Loucy (cell line): ENCODE results near the gene ULBP2.
"Not testable (repeated sequence)": the region's sequence is repeated elsewhere in the genome, so short reads cannot be mapped to it uniquely, and the experiment has no call there.

Source experiments
- H2AFZ ChIP-seq: fragments of 200-600 bp; sonication (generic); 2 replicates; pipeline ENCODE4 v1.6.0; 2016; ENCODE audit warnings: antibody characterized with exemption, mild to moderate bottlenecking, low read length, moderate library complexity
- H3F3A ChIP-seq: fragments of 200-600 bp; 2 replicates; pipeline ENCODE4 v1.6.0; 2016; ENCODE audit warnings: antibody characterized with exemption, low read depth, mild to moderate bottlenecking
- H3K27me3 ChIP-seq: fragments of 200-600 bp; sonication (generic); 2 replicates; pipeline ENCODE4 v1.6.1; 2014; ENCODE audit warnings: low read length, mild to moderate bottlenecking; ENCODE audit not compliant: insufficient read depth, poor library complexity, severe bottlenecking
- H3K36me3 ChIP-seq: fragments of 200-600 bp; sonication (generic); 2 replicates; pipeline ENCODE4 v1.6.1; 2016; ENCODE audit warnings: low read length; ENCODE audit not compliant: insufficient read depth
- H3K4me1 ChIP-seq: fragments of 200-600 bp; sonication (generic); 2 replicates; pipeline ENCODE4 v1.5.1; 2014; ENCODE audit warnings: low read length, mild to moderate bottlenecking; ENCODE audit not compliant: insufficient read depth, poor library complexity, severe bottlenecking
- H3K4me2 ChIP-seq: fragments of 200-600 bp; sonication (generic); 2 replicates; pipeline ENCODE4 v1.6.0; 2014; ENCODE audit warnings: antibody characterized with exemption, low read length, low read depth, mild to moderate bottlenecking; ENCODE audit not compliant: poor library complexity, severe bottlenecking
- H3K4me3 ChIP-seq: fragments of 200-600 bp; sonication (generic); 2 replicates; pipeline ENCODE4 v1.5.1; 2014; ENCODE audit warnings: low read length, mild to moderate bottlenecking, mixed read lengths; ENCODE audit not compliant: poor library complexity, severe bottlenecking
- H3K79me2 ChIP-seq: fragments of 200-600 bp; sonication (generic); 2 replicates; pipeline ENCODE4 v1.6.1; 2014; ENCODE audit warnings: low read length; ENCODE audit not compliant: insufficient read depth
- H3K9ac ChIP-seq: fragments of 200-600 bp; sonication (generic); 2 replicates; pipeline ENCODE4 v1.6.0; 2014; ENCODE audit warnings: mild to moderate bottlenecking, low read depth, low read length, moderate library complexity; ENCODE audit not compliant: poor library complexity, severe bottlenecking
- H3K9me2 ChIP-seq: fragments of 200-600 bp; sonication (generic); replicated peaks from 2 replicates; pipeline ENCODE4 v1.6.1; 2016; ENCODE audit warnings: low read depth, low read length, mixed read lengths
- H3K9me3 ChIP-seq: fragments of 200-600 bp; sonication (generic); 2 replicates; pipeline ENCODE4 v1.6.1; 2014; ENCODE audit warnings: mild to moderate bottlenecking, antibody characterized with exemption, low read length, low read depth; ENCODE audit not compliant: insufficient read depth
- H4K20me1 ChIP-seq: fragments of 200-600 bp; sonication (generic); 2 replicates; pipeline ENCODE4 v1.6.0; 2014; ENCODE audit warnings: antibody characterized with exemption, low read length, mild to moderate bottlenecking; ENCODE audit not compliant: insufficient read depth, poor library complexity, severe bottlenecking
- CTCF ChIP-seq: fragments of 200-600 bp; sonication (generic); conservative IDR thresholded peaks from 2 replicates; pipeline ENCODE4 v1.5.1; 2014; ENCODE audit warnings: mild to moderate bottlenecking, antibody characterized with exemption, low read length
- EZH2phosphoT487 ChIP-seq: fragments of 200-600 bp; IDR thresholded peaks from 2 replicates; pipeline ENCODE4 v1.6.1; 2018; ENCODE audit warnings: antibody characterized with exemption, mild to moderate bottlenecking, moderate library complexity, borderline replicate concordance

Gene ULBP2

GRCh38 chr6:149919834-149920225 lies 22.0 kb upstream of the ULBP2 start:
- H2AFZ ChIP-seq = no peak overlapping the region
- H3K9me2 ChIP-seq = no peaks in the 10 kb centered on the region
- H3K4me2 ChIP-seq = no peak overlapping the region
- H3K27me3 ChIP-seq = no peaks in the 10 kb centered on the region
- H3K36me3 ChIP-seq = no peaks in the 10 kb centered on the region
- peaks cover 3% of the 10 kb centered on the region for H3K4me1 ChIP-seq
- no peak overlapping the region for H3K4me3 ChIP-seq
- H3K9ac ChIP-seq = no peak overlapping the region
- TF ChIP-seq EZH2phosphoT487 (no peak), CTCF (no peak)
- H3K79me2 ChIP-seq = no peaks in the 10 kb centered on the region
- no peaks in the 10 kb centered on the region for H3F3A ChIP-seq
- no peaks in the 10 kb centered on the region for H3K9me3 ChIP-seq
- H4K20me1 ChIP-seq = no peaks in the 10 kb centered on the region

DNA sequence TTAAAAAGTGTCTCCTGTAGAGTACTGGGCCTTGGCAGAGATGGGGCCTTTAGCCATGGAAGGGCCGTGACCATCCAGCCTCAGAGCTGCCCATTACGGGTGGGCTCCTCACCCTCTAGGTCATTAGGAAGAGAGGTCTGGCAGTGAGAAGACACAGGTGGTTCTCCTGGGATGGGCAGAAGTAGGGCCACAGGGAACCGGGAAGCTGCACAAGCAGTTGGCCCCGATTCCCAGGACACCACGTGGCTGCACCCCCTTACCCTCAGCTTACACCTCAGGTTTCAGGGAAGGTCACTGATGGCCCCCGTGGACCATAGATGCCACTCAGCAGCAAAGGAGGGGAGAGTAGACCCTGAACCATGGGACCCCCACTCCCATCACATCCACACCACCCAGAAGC lies 20.5 kb upstream of the ULBP2 start:
- H3K27me3 ChIP-seq = no peaks in the 10 kb centered on the region
- no peaks in the 10 kb centered on the region for H3K79me2 ChIP-seq
- TF ChIP-seq EZH2phosphoT487 = no peak
- TF ChIP-seq CTCF = no peak
- no peak overlapping the region for H3K4me3 ChIP-seq
- H3K9me2 ChIP-seq = no peaks in the 10 kb centered on the region
- no peaks in the 10 kb centered on the region for H4K20me1 ChIP-seq
- no peak overlapping the region for H3K4me2 ChIP-seq
- no peaks in the 10 kb centered on the region for H3K36me3 ChIP-seq
- H3K4me1 ChIP-seq = peaks cover 5% of the 10 kb centered on the region
- no peaks in the 10 kb centered on the region for H3F3A ChIP-seq
- no peaks in the 10 kb centered on the region for H3K9me3 ChIP-seq
- H2AFZ ChIP-seq = no peak overlapping the region
- H3K9ac ChIP-seq = no peak overlapping the region

DNA sequence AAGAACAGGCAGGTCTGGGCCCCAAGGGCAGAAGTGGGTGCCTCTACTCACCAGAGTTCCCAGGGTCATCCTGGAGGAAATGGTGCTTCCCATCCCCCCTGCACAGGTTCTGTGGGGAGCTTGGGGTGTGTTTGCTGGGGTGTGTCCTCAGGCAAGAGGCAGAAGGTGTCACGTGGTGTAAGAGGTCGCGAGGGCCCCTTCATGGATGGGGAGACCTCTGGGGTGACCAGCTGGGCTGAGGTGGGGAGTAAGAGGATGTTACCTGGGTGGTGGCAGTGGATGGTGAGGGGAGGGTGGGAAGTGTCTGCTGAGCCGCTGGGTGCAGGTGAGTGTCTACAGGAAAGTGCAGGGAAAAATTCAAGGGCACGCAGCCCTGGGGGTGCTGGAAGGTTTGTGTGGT lies 19.7 kb upstream of the ULBP2 start:
- not testable (repeated sequence) for H3K27me3 ChIP-seq, H3K4me2 ChIP-seq, H3K4me1 ChIP-seq, H3K9me2 ChIP-seq, H3K79me2 ChIP-seq, H3F3A ChIP-seq, H3K36me3 ChIP-seq, H3K4me3 ChIP-seq, H3K9me3 ChIP-seq, H4K20me1 ChIP-seq, H2AFZ ChIP-seq, H3K9ac ChIP-seq

GRCh38 chr6:149922642-149923326 lies 19.0 kb upstream of the ULBP2 start, which contains the start of gene RAET1G:
Gene RAET1G (minus strand): TSS chr6:149923121. CDS start chr6:149923010, 111 bp downstream.
- Histone ChIP-seq H3K9me3 (no peaks in the 10 kb centered on the region), H4K20me1 (no peaks in the 10 kb centered on the region), H2AFZ (peak within 1 kb of the TSS; percentile 22; the same call in 1 of the 2 replicates), H3K36me3 (no peaks in the 10 kb centered on the region), H3K9me2 (no peaks in the 10 kb centered on the region), H3K4me1 (peaks cover 8% of the 10 kb centered on the region), H3F3A (no peaks in the 10 kb centered on the region), H3K27me3 (no peaks in the 10 kb centered on the region), H3K79me2 (no peaks in the 10 kb centered on the region), H3K4me3 (peak within 1 kb of the TSS; percentile 62), H3K9ac (no peak within 1 kb of the TSS), H3K4me2 (peak within 1 kb of the TSS; percentile 65)
- TF ChIP-seq EZH2phosphoT487 (no peak), CTCF (no peak)
